KBM-7 (cell line): Measurements from ENCODE around the gene RPLP1.

Experiments
- DNase-seq: peaks from one replicate; pipeline ENCODE4 v3.0.0-alpha.2; 2015
- in situ Hi-C: fragments of 300-500 bp; cut with MboI; formaldehyde crosslinking; loops from 2 replicates; pipeline ENCODE4 v1.14.3; 2020; ENCODE audit warnings: low sequenced_read_pairs, low pct_unique_long_range_greater_than_20kb, mixed read lengths

The RPLP1 gene

DNA sequence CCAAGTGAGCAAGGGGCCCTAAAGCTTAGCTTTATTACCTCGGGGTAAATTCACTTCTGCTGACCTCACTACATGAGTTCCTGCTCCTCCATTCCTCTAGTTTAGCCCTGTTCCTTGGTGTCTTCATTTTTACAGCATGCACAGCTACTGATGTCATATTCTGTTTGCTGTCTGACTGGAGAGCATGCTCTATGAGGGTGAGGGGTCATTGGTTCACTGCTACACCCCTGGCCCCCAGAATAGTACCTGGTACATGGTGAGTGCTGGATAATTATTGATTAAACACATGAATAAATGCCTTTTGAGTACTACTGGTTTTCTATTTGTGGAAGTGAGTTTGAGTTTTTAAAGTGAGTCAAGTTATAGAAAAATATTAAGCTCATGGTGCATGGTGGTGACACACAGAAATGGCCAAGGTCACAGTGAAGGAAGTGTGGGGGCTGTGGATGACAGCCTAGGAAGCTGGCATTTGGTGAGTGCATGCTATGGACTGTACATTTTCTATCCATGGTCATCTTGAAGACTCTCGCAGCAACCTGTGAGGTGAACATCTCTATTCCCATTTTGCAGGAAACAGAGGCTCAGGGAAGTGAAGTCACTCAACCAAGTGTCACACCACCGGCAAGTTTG, 34.0 kb downstream of the RPLP1 start:
- in situ Hi-C loops = no loop called here

DNA sequence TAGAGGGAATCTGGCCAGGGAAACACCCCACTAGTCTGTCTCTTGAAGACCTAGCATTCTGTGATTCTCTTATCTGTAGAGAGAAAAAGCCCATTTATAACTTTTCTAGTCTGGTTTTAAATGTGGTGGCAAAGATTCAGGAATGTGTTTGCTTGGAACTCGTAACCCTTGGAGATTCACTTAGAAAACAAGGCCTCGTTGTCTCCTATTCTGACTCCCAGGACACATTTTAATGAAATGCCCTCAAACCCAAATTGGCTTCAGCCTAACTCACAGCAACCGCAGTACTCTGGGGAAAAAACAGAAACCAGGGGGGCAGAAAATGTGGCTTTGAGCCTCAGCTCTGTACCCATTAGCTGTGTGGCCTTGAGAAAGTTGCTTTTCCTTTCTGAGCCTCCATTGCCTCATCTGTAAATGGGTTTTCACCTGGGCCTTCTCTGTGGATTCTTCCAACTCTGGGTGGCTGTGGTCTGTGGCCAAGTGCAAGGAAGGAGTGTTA, 36.5 kb downstream of the RPLP1 start:
- DNase-seq = no peak
- in situ Hi-C loops = no loop called here

More for the DNA sequence above, 34.0 kb downstream of the RPLP1 start:
- no peak for DNase-seq

- no peak for DNase-seq
- in situ Hi-C loops = no loop called here
These were observed 37.9 kb downstream of the RPLP1 start for GRCh38 chr15:69490356-69491037.

DNA sequence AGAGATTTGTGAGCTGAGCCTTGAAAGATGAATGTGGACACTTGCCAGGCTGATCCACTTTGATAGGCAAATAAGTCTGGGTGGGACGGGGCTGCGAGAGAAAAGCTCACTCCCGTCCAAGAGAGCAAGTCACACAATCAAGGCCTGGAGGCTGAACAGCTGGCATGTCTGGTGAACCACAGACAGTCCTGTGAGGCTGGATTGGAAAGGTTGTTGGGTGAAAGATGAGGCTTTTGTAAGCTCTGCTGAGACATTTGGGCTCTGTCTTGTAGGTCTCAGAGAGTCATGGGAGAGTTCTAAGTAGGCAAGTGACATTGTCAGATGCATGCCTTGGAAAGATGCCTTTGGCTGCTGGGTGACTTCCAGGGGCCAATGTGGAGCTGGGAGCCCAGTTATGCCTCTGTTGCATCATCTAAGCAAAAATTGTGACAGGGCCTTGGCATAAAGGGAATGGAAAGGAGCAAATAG, 38.5 kb downstream of the RPLP1 start:
- in situ Hi-C loops = no loop called here
- DNase-seq = no peak

DNA sequence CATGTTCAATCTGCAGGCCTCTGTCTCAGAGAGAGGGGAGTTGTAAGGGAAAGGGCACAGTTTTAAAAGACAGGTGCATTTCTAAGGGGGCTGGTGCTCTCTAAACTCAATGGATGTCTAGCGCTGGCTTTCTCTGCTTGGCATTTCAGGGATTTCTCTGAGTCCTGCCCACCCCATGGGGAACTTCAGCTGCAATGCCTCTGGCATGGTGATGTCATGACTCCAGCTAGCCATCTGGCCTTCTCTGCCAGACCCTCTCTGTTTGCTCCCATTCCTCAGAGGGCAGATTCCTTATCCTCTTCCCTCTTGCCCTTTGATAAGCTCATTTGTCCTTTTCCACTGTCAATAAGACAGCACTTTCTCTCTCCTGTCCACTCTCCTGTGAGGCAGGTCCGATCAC, 40.8 kb downstream of the RPLP1 start:
- in situ Hi-C loops = no loop called here
- no peak for DNase-seq

DNA sequence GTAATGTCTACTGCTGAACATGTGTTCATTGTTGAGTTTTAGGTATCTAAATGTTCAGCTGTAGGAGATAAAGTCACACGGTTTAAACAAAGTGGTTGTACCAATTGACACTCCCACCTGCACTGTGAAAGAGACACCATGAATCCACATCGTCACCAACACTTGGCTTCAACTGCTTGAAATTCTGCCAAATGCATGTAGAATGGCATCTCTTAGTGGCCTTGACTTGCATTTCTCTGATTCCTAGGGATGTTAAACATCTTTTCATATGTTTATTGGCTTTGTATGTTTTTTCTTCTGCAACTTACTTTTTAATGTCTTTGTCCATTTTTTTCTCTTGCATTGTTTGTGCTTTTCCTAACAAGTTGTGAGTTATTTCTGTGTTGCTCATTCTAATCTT, 43.4 kb downstream of the RPLP1 start:
- no peak for DNase-seq
- in situ Hi-C loops = no loop called here

- in situ Hi-C loops = no loop called here
- DNase-seq = no peak
These were observed 44.5 kb downstream of the RPLP1 start for GRCh38 chr15:69497076-69497475.

- no peak for DNase-seq
- in situ Hi-C loops = no loop called here
These were observed 45.0 kb downstream of the RPLP1 start for GRCh38 chr15:69497667-69498066.

GRCh38 chr15:69498282-69498681, 45.7 kb downstream of the RPLP1 start:
- DNase-seq = no peak
- in situ Hi-C loops = no loop called here

GRCh38 chr15:69498987-69499386, 46.4 kb downstream of the RPLP1 start:
- DNase-seq = no peak
- in situ Hi-C loops = no loop called here

- in situ Hi-C loops = no loop called here
- DNase-seq = no peak
These were observed 47.0 kb downstream of the RPLP1 start for GRCh38 chr15:69499521-69500211.

DNA sequence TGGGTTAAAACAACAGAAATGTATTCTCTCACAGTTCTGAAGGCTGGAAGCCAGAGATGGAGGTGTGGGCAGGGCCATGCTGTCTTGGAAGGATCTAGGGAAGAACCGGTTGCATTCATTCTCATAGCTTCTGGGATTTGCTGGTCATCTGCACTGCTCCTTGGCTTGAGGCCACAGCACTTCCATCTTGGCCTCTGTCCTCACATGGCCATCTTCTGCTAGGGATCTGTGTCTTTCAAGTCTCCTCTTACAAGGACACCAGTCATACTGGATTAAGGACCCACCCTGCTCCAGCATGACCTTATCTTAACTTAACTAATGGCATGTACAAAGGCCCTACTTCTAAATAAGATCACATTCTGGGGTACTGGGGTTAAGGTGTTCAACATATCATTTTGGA, 47.7 kb downstream of the RPLP1 start:
- in situ Hi-C loops = no loop called here
- no peak for DNase-seq

- no peak for DNase-seq
- in situ Hi-C loops = no loop called here
These were observed 48.8 kb downstream of the RPLP1 start for GRCh38 chr15:69501456-69501855.

GRCh38 chr15:69502470-69503045, 49.9 kb downstream of the RPLP1 start:
- DNase-seq = no peak
- in situ Hi-C loops = no loop called here

- in situ Hi-C loops = no loop called here
- no peak for DNase-seq
These were observed 51.9 kb downstream of the RPLP1 start for GRCh38 chr15:69504352-69505040.
